ENCODE measurements around the gene PARP16.

Gene PARP16, protein sequence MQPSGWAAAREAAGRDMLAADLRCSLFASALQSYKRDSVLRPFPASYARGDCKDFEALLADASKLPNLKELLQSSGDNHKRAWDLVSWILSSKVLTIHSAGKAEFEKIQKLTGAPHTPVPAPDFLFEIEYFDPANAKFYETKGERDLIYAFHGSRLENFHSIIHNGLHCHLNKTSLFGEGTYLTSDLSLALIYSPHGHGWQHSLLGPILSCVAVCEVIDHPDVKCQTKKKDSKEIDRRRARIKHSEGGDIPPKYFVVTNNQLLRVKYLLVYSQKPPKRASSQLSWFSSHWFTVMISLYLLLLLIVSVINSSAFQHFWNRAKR

DNA sequence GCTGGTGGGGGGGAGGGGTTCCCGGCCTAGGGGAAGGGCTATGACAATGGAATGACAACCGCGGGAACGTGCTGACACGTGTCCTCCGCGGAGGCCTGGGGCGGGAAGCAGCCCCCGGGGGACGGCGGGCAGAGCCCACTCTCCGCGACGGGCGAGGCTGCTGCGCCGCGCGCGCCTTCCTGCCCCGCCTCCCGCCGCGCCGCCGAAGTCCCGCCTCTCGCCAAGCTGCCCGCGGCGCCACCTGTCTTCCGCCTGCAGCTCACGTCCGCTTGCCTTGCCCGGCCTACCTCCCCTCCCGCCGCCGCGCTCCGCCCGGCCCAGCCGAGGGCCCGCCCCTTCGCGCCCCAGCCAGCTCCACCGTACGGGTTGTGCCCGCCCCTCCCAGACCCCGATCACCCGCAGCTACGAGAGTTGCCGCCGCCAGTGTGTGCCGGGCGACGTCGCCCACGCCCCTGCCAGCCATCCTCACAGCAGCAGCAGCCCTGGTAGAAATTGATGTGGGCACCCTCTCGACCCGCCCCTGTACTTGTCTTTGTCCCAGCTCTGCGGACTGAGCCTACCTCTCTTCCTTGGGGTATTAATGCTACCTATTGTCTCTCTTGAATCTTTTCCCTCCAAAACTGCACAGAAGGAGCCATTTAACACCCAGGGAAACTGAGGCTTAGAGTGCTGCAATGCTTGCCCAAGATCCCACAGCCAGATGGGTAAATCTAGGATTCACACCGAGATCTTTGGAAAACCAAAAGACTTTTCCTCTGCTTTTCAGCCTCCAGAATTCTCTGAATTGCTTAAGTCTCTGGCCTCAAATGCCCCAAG, at the start of gene PARP16:
Gene PARP16, minus strand, starts transcription at position 180 of the 816 bp plus-strand sequence. CDS start 457 bp downstream, outside the sequence.
- DNase-seq = peak; percentile 55

DNA sequence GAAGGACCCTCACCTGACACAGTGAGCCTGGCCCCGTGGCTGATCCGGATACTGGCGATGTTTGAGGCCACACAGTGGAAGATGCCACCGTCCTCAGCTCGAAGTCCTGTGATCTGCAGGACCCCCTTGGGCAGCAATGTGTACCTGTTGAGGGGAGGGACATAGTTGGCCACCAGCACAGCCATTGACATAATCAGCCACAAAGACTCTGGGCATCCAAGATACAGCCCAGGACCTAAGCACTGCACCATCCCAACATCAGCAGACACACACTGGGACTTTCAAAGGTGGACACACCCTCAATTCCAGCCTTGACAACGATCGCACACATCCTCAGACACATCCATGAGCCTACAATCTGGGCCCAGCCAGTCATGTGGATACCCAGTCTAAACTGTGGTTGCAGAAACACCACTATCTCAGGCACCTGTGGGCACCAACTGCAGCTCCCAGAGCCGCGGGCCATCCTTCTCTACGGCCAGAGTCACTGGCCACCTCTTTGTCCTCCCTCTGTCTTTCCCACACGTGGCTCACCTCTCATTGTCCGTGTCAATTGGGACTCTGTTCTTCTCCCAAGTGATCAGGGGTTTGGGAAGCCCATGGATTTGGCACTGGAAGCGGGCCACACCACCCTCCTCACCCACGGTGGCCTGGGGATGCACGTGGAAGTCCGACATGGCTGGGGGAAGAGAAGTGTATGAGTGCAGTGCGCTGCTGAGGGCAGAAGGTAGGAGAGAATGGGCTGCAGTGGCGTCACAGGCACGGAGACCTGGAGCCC, 48.8 kb upstream of the PARP16 start:
- no peak for DNase-seq

DNA sequence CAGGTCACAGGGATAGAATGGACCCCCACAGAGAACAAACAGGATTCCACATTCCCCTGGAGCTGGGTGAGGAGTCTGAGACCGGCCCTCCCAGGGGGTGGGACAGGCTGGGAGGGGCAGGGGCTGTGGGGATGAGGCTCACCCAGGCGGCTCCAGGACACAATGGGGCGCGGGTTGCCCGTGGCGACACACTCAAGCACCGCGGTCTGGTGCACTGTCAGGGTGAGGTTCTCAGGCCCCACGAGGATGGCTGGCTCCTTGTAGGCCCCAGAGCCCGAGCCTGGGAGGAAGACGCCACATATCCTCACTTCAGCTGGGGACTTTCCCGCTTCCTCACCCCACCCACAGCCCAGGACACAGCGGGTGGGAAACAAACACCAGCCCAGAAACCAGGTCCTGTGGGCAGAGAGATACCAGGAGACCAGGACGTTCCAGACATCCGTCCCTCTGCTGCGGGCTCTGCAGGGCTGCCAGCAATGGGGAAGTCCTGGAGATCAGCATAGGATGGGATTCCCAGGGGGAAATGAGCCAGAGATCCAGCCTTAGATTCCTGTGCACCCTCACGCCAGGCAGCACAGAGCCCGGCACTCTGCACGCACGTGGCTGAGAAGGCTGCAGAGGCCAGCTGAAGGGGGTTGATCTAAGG, 48.0 kb upstream of the PARP16 start:
- DNase-seq = no peak

DNA sequence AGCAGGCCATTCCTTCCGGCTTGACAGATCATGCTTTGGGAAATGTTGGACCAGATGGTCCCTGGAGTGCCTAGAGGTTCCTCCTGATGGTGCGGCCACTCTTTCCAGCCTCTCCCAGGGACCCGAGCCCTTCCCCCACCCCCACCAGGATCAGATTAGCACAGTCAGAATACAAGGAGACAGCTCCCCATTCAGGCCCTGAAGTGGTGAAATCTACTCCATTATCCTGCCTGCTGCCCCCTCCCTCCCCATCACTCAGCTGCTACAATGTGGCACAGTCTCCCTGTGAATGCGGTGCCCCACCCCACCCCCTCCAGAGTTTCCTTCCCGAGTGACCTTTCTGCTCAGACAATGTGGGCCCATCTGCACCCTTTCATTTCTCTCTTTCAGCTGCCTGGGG, 47.2 kb upstream of the PARP16 start:
- DNase-seq = no peak

DNA sequence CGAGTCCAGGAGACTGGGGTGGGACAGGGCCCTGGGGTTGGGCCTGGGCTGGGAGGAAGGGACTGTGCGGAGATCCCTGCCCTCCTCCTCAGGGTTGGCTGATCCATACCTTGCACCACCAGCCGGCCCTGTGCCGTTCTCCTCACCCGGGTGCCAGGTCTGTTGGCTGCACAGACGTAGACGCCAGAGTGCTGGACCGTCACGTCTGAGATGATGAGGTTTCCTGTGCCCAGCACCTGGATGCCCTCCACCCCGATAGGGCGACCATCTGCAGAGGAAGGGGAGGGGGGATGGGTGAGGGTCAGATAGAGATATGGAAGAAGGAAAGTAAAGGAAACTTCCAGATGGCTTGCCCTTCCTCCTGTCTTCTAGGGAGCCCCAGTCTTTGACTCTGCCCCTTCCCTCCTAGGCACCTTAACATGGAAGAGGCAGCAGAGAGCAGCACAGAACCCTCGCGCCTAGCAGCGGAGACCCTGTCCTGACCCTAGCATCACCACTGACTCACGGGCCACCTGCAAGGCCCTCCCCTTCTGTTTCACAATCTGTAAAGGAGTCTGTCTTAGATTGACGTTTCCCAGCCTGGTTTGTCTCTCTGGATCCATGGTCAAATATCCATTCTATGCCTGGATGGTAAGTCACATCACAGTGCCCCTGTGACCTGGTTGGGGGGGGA, 46.6 kb upstream of the PARP16 start:
- no peak for DNase-seq

DNA sequence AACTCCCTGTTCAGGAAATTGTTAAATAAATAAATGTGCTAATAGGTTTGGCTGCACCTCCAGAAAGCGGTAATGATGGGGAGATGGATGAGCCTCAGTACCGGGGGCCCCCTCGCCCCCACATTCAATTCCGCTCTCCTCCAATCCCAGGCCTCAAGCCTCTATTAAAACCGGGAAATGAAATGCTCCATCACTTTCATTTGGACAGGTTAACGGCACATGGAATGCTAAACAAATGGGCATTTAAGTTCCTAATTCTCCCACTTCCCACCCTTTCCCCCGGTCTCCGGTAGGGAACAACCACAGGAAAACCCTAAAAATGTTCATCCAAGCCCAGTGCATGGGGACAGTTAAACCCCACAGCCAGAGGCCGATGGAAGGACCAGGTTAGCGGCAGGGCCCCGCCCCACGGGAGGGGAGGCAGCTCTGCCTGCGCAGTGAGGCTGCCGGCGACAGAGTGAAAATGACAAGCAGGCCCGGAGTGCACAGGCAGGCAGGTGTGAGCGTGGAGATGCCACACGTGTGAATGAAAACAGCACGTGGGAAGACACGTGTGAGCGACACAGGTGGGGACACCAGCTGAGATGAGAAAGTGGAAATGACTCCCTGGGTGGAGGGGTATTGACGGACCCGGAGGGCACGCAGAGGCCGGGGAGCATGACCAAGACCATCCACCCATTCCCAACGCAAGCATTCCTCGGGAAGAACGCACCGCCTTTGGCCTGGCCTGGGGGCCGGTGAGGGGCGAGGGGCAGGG, 45.9 kb upstream of the PARP16 start:
- no peak for DNase-seq

DNA sequence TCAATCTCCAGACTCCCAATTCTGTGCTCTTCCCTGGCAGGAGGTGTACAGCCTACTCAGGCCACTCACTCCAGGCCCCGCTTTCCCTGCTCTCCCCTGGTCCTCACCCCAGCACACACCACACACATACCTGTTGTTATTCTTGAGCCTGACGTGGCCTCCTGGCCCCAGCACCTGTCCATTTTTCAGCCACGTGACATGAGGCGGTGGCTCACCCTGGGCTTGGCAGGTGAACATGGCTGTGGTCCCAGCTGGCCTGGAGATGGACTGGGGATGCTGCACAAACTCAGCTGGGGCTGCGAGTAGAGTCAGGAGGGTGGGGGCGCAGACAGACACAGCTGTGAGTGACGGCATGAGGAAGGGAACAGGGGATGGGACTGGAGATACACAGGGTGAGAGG, 45.1 kb upstream of the PARP16 start:
- no peak for DNase-seq

DNA sequence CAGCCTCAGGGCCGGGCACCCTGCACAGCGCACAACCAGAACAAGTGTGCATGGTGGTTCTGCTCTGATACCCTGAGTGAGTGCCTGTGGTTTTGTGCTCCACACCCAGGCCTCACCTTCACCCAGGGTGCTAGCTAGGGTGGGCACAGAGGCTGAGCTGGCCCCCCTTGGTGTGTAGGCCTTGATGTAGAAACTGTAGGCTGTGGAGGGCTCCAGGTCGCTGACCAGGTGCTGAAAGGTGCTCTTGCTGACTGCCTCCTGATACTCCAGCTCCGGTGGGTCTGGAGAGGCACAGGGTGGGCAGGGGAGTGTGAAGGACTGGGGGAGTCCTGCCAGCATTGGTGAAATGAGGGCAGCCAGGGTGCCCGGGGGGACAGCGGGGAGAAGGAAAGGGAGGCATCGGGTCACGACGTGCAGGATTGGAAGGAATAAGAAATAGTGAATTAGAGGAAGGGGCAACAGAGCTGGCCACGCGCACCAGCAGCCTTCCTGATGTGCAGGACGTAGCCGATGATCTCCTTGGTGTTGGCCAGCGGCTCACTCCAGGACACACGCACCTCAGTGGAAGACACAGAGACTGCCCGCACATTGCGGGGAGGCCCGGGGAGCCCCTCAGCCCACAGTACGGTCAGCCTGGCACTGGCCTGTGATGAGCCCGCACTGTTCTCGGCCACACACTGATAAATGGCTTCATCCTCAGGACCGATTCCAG, 44.4 kb upstream of the PARP16 start:
- DNase-seq = no peak

DNA sequence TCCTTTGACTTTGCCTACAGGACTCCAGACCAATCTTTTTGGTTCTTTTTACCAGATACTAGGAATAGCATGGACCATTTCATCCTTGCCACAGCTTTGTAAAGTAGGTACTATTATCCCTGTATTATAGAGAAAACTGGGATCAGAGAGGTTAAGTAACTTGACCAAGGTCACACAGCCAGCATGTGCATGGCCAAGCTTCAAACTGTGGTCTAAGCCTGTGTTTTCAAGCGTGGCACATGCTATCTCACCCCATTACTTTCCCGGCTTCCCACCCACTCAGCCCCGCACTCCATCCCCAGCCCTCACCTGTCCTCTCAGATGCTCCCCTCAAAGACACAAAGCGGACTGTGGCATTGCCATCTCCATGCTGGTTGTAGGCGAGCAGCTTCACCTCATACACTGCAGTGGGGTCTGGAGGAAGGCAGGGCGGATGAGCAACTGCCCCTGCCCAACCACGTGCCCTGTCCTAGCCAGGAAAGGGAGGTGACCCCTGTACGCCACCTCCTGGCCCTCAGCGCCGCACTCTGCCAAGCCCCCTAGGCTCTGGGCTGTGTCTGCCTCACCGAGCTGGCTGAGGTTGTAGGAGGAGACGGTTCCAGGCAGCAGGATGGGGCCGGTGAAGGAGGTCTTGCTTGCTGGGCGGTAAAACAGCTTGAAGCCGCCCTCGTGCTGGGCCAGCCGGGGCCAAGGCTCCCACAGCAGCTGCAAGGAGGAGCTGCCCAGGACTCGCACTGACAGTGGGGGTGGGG, 43.5 kb upstream of the PARP16 start:
- DNase-seq = no peak

DNA sequence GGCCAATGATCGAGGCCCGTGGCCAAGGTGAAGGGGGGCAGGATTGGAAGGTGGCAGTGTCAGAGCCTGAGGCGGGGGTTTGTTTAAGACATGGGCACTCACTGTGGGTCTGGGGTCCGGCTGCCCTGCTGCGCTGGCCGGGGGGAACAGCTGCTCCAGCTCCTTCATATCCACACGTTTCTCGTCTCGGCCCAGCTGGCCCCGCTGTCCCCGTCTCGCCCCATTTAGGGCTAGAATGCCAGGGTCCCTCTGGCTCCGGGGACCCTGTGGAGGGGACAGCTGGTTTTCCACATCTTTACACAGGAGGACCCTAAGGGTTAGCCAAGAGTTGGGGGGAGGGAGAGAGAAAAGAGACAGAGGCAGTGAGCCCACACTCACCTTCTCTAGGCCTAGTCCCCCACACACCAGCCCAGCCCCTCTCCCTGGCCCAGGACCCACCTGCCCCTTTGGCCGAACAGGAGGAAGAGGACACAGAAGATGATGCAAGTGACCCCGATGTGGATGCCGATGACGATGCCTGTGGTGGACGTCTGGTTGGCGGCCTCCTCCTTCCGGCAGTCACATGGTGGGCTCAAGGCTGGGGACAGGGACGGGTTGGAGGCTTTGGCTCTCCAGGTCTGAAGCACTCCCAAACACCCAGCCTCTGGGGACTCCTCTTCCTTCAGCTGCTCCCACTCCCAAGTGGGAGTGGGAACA, 42.8 kb upstream of the PARP16 start:
- no peak for DNase-seq

DNA sequence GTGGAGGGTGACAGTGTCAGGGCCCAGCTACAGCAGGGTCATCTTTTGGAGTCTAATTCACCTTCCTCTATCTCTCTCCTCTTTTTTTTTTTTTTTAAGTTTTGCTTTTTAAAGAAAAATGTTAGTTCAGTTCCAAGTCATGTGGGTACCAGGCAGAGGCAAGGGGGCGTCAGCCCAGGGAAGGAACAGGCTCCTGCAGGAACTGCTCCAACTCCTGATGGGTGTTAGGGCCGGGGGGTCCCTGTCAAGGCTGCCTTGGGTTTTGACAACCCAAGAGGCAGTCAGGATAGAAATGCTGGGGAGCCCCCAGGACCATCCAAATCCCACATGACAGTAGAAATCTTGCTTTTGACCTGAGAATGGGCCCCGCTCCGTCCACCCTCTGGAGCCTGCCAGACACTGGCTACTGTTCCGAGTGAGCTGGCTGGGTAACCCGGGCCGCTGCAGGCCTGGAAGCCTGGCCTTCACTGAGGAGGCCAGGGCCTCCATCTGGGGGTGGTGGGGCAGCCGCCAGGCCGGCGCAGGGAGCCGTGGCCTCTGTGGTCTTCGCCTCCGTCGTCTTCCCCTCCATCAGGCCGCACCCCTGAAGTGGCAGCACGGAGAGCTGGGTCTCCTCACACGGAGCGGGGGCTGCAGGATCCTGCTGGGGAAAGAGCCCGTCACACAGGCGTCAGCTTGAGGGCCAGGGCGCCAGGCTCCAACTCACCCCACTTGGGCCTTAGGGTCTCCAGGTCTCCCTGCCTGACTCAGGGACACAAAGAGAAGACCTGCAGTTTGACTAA, 42.0 kb upstream of the PARP16 start:
- DNase-seq = no peak

DNA sequence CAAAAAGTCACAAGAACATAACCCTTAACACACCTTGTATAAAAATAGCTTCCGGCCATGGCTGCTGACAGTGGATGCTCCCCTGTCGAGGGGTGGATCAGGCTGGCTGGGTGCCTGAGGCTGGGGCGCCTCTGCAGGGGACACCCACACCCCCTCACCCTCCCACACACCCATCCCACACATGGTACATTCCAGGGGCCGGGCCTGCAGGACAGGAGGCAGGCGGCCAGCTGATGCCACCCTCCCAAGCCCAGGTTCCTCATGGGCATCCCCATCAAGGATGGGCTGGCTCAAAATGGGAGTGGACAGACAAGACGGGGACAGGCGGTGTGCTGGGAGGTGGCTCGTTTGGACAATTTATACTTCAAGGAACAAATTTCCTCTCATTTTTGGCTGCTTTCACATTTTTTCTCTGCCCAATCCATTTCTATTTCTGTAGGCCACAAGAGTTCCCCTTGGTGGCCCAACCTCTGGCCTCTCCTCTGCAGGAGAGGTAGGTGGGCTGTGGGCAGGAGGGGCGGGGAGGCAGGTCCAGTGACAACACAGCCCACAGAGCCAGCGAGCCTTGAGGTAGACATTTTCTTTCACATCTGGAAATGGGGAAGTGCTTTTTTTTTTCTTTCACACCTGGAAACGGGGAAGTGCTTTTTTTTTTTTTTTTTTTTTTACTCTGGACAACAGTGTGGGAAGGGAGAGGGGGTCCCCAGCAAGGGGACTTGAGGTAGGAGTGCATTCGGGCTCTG, 41.1 kb upstream of the PARP16 start:
- no peak for DNase-seq

DNA sequence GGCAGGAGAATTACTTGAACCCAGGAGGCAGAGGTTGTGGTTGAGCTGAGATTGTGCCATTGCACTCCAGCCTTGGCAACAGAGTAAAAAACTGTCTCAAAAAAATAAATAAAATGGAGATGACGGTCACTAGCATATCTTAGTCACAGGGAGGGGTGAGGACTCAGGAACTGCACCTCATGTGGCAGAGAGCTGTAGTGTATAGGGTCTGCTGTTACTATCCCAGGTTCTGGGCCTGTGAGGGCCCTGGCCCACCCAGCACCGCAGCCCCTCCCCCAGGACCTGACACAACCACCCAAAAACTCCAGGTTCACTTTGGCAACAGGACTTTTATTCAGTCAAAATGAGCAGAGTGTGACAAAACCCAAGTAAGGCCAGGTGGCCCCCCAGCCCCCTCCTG, 40.1 kb upstream of the PARP16 start:
- no peak for DNase-seq

DNA sequence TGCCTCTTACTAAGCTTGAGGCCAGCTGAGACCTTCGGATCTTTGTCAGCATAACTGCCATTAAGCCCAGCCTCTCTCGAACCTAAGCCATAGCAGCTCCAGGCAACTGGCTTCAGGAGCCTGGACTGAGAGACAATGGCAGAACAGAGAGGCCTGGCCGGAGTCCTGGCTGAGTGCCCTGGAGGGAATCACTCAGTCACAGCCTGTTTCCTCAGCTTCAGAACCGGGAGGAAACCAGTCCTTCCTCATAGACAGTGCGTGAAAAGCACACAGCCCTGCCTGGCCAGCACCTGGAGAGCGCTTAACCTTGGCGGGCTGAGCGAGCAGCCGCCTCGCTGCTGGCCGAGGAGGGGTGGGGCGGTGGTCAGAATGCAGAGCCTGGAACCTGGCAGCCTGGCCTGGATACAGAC, 39.4 kb upstream of the PARP16 start:
- DNase-seq = no peak

DNA sequence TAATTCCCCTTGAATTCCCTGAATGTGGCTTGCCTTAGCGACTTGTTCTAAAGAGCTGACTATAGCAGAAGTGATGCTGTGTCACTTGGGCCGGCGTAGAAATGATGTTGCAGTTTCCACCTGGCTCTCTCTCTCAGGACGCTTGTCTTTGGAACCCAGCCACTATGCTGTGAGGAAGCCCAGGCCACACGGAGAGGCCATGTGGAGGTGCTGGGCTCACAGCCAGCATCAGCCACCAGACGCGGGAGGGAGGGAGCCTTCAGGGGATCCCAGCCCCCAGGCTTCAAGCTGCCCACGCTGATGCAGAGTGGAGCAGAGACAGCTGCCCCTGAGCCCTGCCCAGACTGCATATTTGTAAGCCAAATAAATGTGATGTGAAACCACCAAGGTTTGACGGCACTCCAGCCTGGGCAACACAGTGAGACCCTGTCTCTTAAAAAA, 36.4 kb upstream of the PARP16 start:
- DNase-seq = no peak

DNA sequence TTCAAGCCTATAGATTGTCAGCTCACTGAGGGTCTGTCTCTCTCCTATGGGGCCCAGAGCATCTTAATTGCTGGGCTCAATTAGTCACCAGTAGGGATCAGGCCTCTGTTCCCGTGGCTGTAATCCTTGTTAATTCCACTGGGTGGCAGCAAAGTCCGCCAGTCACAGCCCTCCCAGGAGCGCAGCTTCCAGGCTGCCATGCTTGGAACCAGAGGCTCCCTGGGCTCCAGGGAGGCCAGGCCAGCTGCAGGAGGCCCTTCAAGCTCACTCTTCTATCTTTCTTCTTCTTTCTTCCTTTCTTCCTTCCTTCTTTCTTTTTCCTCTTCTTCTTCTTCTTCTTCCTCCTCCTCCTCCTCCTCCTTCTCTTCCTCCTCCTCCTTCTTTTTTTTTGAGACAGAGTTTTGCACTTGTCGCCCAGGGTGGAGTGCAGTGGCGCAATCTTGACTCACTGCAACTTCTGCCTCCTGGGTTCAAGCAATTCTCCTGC, 32.2 kb upstream of the PARP16 start:
- peak; percentile 50 for DNase-seq

DNA sequence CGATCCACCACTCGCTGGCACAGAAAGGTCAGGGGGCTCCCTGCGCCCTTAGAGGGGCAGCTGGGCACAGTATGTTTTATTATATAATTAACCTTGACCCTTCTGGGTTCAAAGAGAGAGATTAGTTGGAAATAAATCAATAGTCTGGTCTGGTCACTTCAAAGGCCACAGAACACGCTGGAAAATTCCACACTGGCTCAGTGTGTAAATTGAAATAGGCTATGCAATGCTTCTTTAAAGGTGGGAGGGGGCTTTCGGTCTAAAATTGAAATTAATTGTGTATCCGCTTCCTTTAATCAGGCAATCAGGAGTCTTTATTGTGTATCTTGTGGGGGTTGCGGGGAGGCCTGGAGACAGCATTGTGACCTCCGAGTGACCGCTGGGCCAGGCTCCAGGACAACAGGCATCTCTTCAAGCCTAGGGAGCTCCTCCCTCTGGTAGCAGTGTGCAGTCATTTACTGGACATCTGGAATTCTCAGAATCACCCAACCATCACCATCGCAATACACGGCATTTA, 25.8 kb upstream of the PARP16 start:
- DNase-seq = no peak

Data from GOT3 (cell line).